Naive thymus-derived CD8-positive, alpha-beta T cell (primary cell): Measurements from ENCODE around the gene KLK7. TPM values are rescaled to one million over a fixed set of nuclear protein-coding genes. Genes with fewer than 3 reads are reported as not detected.

Source experiments
- ATAC-seq, 2 donors: fragments of 150-1000 bp; cut with Tn5 transposase in 1 of 2; sonication (Bioruptor Pico), chemical (Tn5 transposase) in 1 of 2; 1 replicate in 1 of 2; 2 replicates in 1 of 2; pipeline ENCODE4 v1.10.0; 2021; ENCODE audit warnings: mild to moderate bottlenecking in 2 of 2, moderate library complexity in 2 of 2
- POLR2A ChIA-PET: fragments of 350-600 bp; sonication (Branson Sonifier 250); formaldehyde crosslinking; loops from one replicate; lab custom pipeline; 2021; ENCODE audit warnings: antibody characterized with exemption; lab: Charles Lee
- DNase-seq, 10 donors: peaks; one replicate each; pipeline versions ENCODE4 v3.0.0 to v3.0.0-alpha.2; 2020 to 2022
- H3K27ac Mint-ChIP-seq, 10 donors: one replicate each; pipeline ENCODE4 v1.8.0; 2020 to 2022; ENCODE audit warnings: mild to moderate bottlenecking in 10 of 10, mixed read lengths in 10 of 10, moderate library complexity in 4 of 10, inconsistent platforms in 1 of 10
- H3K27me3 Mint-ChIP-seq, 5 donors: one replicate each; pipeline ENCODE4 v1.8.0; 2021 to 2022; ENCODE audit warnings: mixed read lengths in 5 of 5
- H3K36me3 Mint-ChIP-seq, 3 donors: one replicate each; pipeline ENCODE4 v1.8.0; 2020 to 2022; ENCODE audit warnings: mixed read lengths in 3 of 3, mild to moderate bottlenecking in 2 of 3, inconsistent platforms in 1 of 3
- H3K4me1 Mint-ChIP-seq, 4 donors: one replicate each; pipeline ENCODE4 v1.8.0; 2021 to 2022; ENCODE audit warnings: mixed read lengths in 4 of 4
- H3K4me3 Mint-ChIP-seq, 10 donors: one replicate each; pipeline ENCODE4 v1.8.0; 2020 to 2022; ENCODE audit warnings: mild to moderate bottlenecking in 10 of 10, mixed read lengths in 10 of 10, moderate library complexity in 6 of 10, inconsistent platforms in 1 of 10
- H3K9me3 Mint-ChIP-seq, 9 donors: one replicate each; pipeline ENCODE4 v1.8.0; 2020 to 2022; ENCODE audit warnings: mixed read lengths in 9 of 9, mild to moderate bottlenecking in 3 of 9, inconsistent platforms in 1 of 9, moderate library complexity in 1 of 9
- polyA plus RNA-seq, 3 donors: library from polyadenylated mRNA; unstranded; fragments of 300-500 nt; fragmentation: Illumina TruSeq; gene quantifications; one replicate each; pipeline ENCODE4 v1.2.3, GENCODE V29; 2021
- total RNA-seq, 8 experiments: library from RNA in 2 of 8; stranded (reverse) in 2 of 8; gene quantifications; one replicate each; pipeline ENCODE4 v1.2.3 and lab custom pipeline; 2021 to 2026

KLK7 gene
- total and polyA plus RNA-seq, 5 experiments from 2014 or later: not detected

DNA sequence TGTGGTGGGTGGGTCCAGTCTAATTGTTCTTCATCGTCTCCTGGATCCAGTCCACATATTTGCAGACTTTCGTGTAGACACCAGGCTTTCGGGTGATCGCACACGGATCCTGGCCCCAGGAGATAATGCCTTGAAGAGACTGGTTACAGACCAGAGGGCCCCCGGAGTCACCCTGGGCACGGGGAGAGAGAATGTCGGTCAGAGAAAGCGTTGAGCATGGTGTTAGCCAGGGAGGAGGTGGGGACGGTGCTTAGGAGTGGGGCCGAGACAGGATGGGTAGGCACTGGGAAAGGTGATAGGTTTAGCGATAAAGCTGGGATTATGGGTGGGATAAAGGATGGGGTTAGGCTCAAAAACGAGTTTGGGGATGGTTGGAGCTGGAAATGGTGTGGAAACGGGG, 38.8 kb upstream of the KLK7 start:
- Mint-ChIP-seq H3K4me3 (no peak overlapping the region), H3K36me3 (peaks cover 0 to 5% (median 1%) of the 10 kb centered on the region in 3 donors), H3K27me3 (peaks cover 20 to 81% (median 54%) of the 10 kb centered on the region in 5 donors), H3K27ac (peak overlapping the region in 1 of 10 donors; percentile 78), H3K9me3 (no peaks in the 10 kb centered on the region), H3K4me1 (peaks cover 7 to 24% (median 14%) of the 10 kb centered on the region in 4 donors)
- no peak for DNase-seq
- POLR2A ChIA-PET: no interaction called here
- no peak for ATAC-seq

DNA sequence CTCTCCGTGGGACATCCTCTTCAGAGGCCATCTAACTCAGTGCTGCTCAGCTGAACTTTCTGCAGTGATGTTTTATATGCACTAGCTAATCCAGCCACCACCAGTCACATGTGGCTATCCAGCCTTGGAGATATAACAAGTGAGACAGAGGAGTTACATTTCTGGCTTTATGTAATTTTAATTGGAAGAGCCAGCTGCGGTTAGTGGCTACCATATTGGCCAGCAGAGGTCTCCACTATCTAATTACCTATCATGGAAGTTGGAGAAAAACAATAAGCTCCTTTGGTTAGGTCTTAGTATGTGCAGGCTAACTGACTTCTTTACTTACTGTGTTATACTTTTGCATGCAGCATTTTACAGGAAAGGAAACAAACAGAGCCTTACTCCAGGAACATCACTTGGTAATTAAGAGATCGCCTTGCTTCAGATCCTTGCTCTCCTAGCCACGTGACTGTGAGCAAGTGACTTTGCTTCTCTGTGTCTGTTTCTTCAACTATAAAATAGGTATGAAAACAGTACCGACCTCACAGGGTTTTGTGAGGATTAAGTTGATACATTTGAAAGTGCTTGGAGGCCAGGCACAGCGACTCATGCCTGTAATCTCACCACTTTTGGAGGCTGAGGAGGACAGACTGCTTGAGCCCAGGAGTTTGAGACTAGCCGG, 37.4 kb upstream of the KLK7 start:
- H3K36me3 Mint-ChIP-seq: peaks cover 0 to 5% (median 5%) of the 10 kb centered on the region in 3 donors
- no peak overlapping the region for H3K4me3 Mint-ChIP-seq
- peaks cover 14 to 32% (median 20%) of the 10 kb centered on the region in 4 donors for H3K4me1 Mint-ChIP-seq
- H3K27me3 Mint-ChIP-seq: peaks cover 21 to 82% (median 57%) of the 10 kb centered on the region in 5 donors
- H3K9me3 Mint-ChIP-seq: peaks cover 0 to 2% (median 0%) of the 10 kb centered on the region in 9 donors
- ATAC-seq (no peak), DNase-seq (peak in 4 of 10 donors; percentile 1 to 23 (median 16))
- H3K27ac Mint-ChIP-seq: no peak overlapping the region
- POLR2A ChIA-PET: interaction anchor here (0.7 kb wide), 1 partner anchor 187 kb away, joined by 7 read pairs; no protein-coding TSS in a partner anchor

DNA sequence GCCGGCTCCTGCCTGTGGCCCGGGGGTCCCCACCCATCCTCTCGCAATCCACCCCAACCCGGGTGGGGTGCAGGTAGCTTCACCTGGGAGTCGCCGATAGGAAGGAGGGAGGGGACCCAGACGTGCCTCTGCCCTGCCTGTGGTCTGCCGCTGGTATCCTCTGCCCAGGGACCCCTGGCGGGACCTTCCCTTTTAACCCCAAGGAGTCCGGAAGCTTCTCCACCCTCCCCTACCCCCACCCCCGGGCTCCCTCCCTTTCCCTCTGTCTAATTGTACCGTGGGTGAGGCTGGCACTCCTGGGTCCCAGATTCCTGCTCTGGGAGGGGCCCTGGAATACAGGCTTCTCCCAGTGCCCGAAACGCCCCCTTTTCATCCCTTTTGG, 35.8 kb upstream of the KLK7 start, which contains the start of gene KLK10:
Gene KLK10 (minus strand): TSS at position 166 of the 382 bp plus-strand sequence. CDS start 579 bp downstream, outside the sequence.
- Mint-ChIP-seq H3K9me3 (peaks cover 0 to 2% (median 0%) of the 10 kb centered on the region in 9 donors), H3K4me1 (peaks cover 14 to 32% (median 21%) of the 10 kb centered on the region in 4 donors), H3K36me3 (peaks cover 0 to 7% (median 5%) of the 10 kb centered on the region in 3 donors), H3K27ac (peak within 1 kb of the TSS in 3 of 10 donors; percentile 31 to 63 (median 44)), H3K27me3 (peaks cover 27 to 84% (median 66%) of the 10 kb centered on the region in 5 donors), H3K4me3 (peak within 1 kb of the TSS; percentile 12 to 87 (median 74))
- POLR2A ChIA-PET: interaction anchor here (0.6 kb wide), 1 partner anchor 29 kb away, joined by 3 read pairs; no protein-coding TSS in a partner anchor
- ATAC-seq (no peak), DNase-seq (peak in 1 of 10 donors; percentile 47)

GRCh38 chr19:51018745-51019543, 35.2 kb upstream of the KLK7 start:
- peaks cover 0 to 2% (median 0%) of the 10 kb centered on the region in 9 donors for H3K9me3 Mint-ChIP-seq
- peaks cover 14 to 32% (median 21%) of the 10 kb centered on the region in 4 donors for H3K4me1 Mint-ChIP-seq
- H3K36me3 Mint-ChIP-seq: peaks cover 0 to 7% (median 5%) of the 10 kb centered on the region in 3 donors
- H3K27ac Mint-ChIP-seq: peak overlapping the region in 2 of 10 donors; percentile 31 to 63
- POLR2A ChIA-PET: no interaction called here
- DNase-seq (peak in 1 of 10 donors; percentile 44), ATAC-seq (peak in 1 of 2 donors; percentile 25)
- peak overlapping the region in 9 of 10 donors; percentile 12 to 87 (median 74) for H3K4me3 Mint-ChIP-seq
- peaks cover 32 to 84% (median 66%) of the 10 kb centered on the region in 5 donors for H3K27me3 Mint-ChIP-seq

- DNase-seq (peak in 4 of 10 donors; percentile 22 to 57 (median 35)), ATAC-seq (peak; percentile 22 to 41)
- H3K27me3 Mint-ChIP-seq: peaks cover 41 to 84% (median 65%) of the 10 kb centered on the region in 5 donors
- POLR2A ChIA-PET: no interaction called here
- H3K4me1 Mint-ChIP-seq: peaks cover 14 to 32% (median 21%) of the 10 kb centered on the region in 4 donors
- H3K4me3 Mint-ChIP-seq: peak overlapping the region; percentile 12 to 81 (median 60)
- H3K9me3 Mint-ChIP-seq: peaks cover 0 to 2% (median 0%) of the 10 kb centered on the region in 9 donors
- peaks cover 0 to 7% (median 5%) of the 10 kb centered on the region in 3 donors for H3K36me3 Mint-ChIP-seq
- peak overlapping the region in 1 of 10 donors; percentile 34 for H3K27ac Mint-ChIP-seq
Observed at GRCh38 chr19:51016798-51017683, 33.3 kb upstream of the KLK7 start.

- ATAC-seq: no peak
- peaks cover 0 to 2% (median 0%) of the 10 kb centered on the region in 9 donors for H3K9me3 Mint-ChIP-seq
- no peak overlapping the region for H3K27ac Mint-ChIP-seq
- peaks cover 14 to 32% (median 21%) of the 10 kb centered on the region in 4 donors for H3K4me1 Mint-ChIP-seq
- peaks cover 38 to 88% (median 69%) of the 10 kb centered on the region in 5 donors for H3K27me3 Mint-ChIP-seq
- DNase-seq: peak in 1 of 10 donors; percentile 30
- peak overlapping the region in 4 of 10 donors; percentile 9 to 63 (median 40) for H3K4me3 Mint-ChIP-seq
- peaks cover 0 to 7% (median 5%) of the 10 kb centered on the region in 3 donors for H3K36me3 Mint-ChIP-seq
- POLR2A ChIA-PET: no interaction called here
Observed at GRCh38 chr19:51015691-51016267, 32.1 kb upstream of the KLK7 start.

DNA sequence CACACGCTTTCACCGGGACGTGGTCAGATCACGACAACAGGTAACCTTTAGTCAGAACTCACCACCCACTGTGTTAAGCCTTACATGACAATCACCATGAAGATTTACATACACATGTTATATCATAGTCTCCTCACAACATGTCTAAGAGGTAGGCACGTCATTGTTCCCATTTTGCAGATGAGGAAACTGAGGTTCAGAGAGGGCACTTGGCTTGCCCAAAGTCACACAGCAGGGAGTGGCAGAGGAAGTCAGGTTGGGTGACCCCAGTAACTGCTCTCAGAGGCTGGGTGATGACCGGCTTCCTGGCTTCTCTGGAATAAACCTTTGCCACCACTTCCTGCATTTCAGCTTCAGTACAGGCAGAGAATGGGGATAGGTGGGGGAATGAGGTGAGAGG, 30.5 kb upstream of the KLK7 start:
- Mint-ChIP-seq H3K4me3 (no peak overlapping the region), H3K4me1 (peaks cover 12 to 24% (median 19%) of the 10 kb centered on the region in 4 donors), H3K36me3 (peaks cover 0 to 7% (median 5%) of the 10 kb centered on the region in 3 donors), H3K27ac (no peak overlapping the region), H3K9me3 (peaks cover 0 to 2% (median 0%) of the 10 kb centered on the region in 9 donors), H3K27me3 (peaks cover 41 to 90% (median 76%) of the 10 kb centered on the region in 5 donors)
- DNase-seq (no peak), ATAC-seq (no peak)
- POLR2A ChIA-PET: no interaction called here

- ATAC-seq (no peak), DNase-seq (no peak)
- Mint-ChIP-seq H3K27me3 (peaks cover 38 to 84% (median 69%) of the 10 kb centered on the region in 5 donors), H3K4me1 (peaks cover 5 to 13% (median 9%) of the 10 kb centered on the region in 4 donors), H3K4me3 (no peak overlapping the region), H3K9me3 (peaks cover 0 to 2% (median 0%) of the 10 kb centered on the region in 9 donors), H3K27ac (no peak overlapping the region), H3K36me3 (peaks cover 0 to 7% (median 0%) of the 10 kb centered on the region in 3 donors)
- POLR2A ChIA-PET: no interaction called here
Observed at GRCh38 chr19:51012661-51013190, 29.0 kb upstream of the KLK7 start.

- H3K36me3 Mint-ChIP-seq: no peaks in the 10 kb centered on the region
- H3K4me3 Mint-ChIP-seq: no peak overlapping the region
- no peaks in the 10 kb centered on the region for H3K4me1 Mint-ChIP-seq
- ATAC-seq: no peak
- POLR2A ChIA-PET: no interaction called here
- DNase-seq: peak in 1 of 10 donors; percentile 8
- H3K9me3 Mint-ChIP-seq: no peaks in the 10 kb centered on the region
- H3K27ac Mint-ChIP-seq: no peak overlapping the region
- H3K27me3 Mint-ChIP-seq: peaks cover 33 to 68% (median 56%) of the 10 kb centered on the region in 5 donors
Observed at GRCh38 chr19:51010066-51010795, 26.5 kb upstream of the KLK7 start.

DNA sequence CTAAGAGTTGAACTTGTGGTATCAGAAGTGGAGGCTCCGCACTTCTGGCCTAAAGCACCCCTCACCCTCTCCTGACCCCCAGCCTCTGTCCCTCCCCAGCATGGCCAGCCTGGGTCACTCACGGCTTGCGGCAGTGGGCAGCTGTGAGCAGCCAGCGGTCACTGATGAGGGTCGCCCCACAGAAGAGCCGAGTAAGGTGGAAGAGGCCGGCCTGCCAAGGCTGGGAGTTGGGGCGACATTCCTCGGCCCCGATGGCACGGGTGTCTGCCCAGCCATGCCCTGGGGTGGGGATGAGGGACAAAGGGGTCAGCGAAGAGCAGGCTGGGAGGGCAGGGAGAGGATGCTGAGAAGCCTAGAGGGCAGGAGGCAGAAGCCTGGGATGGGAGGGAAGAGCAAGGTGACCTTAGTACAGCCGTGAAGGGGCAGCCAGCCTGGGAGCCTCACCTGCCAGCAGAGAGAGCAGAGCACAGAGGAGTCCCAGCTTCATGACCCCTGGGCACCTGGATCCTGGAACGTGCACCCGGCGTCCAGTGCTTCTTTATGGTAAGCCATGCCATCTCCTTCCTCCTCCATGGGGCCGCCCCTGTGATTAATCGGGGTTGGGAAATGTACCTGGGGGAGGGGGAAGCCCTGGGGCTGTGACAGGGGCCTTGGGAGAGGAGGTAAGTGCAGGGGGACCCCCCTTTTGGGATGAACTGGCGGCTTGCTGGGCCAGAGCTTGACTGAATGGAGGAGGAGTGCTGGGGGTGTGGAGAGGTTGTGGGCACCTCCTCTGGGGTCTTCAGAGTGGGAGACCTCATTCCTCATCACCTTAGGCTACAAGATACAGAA, 25.6 kb upstream of the KLK7 start:
- H3K4me3 Mint-ChIP-seq: no peak overlapping the region
- no peaks in the 10 kb centered on the region for H3K9me3 Mint-ChIP-seq
- no peaks in the 10 kb centered on the region for H3K36me3 Mint-ChIP-seq
- H3K27me3 Mint-ChIP-seq: peaks cover 30 to 59% (median 51%) of the 10 kb centered on the region in 5 donors
- H3K27ac Mint-ChIP-seq: peak overlapping the region in 1 of 10 donors; percentile 42
- DNase-seq (peak in 1 of 10 donors; percentile 53), ATAC-seq (no peak)
- no peaks in the 10 kb centered on the region for H3K4me1 Mint-ChIP-seq
- POLR2A ChIA-PET: no interaction called here
